ENCODE data around the gene GDNF. TPM values are rescaled to one million over a fixed set of nuclear protein-coding genes. Genes with fewer than 3 reads are reported as not detected.
A peak's percentile ranks its signal among the peaks of the same experiment; 100 is the strongest.

Gene GDNF
- total RNA-seq, 4 donors from 2014 or later = 0.81 to 6.4 (median 4.3) TPM

DNA sequence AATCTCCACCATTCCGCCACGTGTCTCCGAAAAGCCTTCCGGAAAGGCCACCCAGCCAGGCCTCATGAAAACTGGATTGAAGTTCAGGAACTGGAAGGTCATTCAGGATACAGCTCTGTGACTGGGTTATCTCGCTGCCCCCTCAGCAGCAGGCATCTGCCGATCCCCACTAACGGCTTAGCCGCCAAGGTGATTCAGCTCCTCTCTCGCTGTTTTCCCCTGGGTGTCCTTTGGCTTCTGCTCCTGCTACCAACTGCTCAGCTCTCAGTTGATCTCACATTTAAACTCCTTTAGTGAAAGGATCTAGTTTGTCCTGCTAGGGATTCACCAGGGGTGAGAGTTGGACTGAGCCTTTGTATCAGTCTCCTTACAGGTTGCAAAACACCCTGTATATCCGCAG, 2.2 kb upstream of the GDNF start:
- Histone ChIP-seq H3K4me3 (no peak overlapping the region), H3K27ac (no peak overlapping the region), H3K27me3 (peaks cover 28% of the 10 kb centered on the region), H3K9me3 (no peaks in the 10 kb centered on the region), H3K36me3 (no peaks in the 10 kb centered on the region), H3K4me1 (peaks cover 0 to 42% (median 5%) of the 10 kb centered on the region in 3 donors)
- ATAC-seq = no peak
- 92% methylated on average over 8 of the region's 10 CpGs; no CpG with 5 or more reads in 1 of the 2 donors for WGBS, 2 donors (ENCODE audit: low coverage in 1 of 2)
- no peak for TF ChIP-seq POLR2AphosphoS5 (IDR thresholded peaks at IDR 0.05)
- no peak for TF ChIP-seq CTCF (IDR thresholded peaks at IDR 0.05)
- TF ChIP-seq EP300 (IDR thresholded peaks at IDR 0.05) = no peak
- no peak for TF ChIP-seq POLR2A (IDR thresholded peaks at IDR 0.05)

DNA sequence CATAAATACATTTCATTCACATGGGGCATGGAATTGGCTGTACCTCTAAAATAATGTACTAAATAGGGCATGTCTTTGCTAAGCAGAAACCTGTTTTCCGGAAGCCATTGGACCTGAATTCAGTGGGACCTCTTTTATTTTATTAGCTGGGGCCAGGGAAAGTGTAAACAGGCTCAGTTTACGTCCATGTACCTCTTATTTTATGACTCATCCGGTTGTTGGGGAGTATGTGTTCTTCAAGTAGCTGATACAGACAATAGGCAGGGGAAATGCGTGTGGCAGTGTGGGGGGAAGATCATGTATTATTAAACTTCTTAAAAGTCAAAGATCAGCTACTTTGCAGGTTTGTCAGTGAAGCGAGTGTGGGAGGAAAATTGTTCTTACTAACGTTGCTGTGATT, 1.4 kb upstream of the GDNF start:
- H3K27me3 ChIP-seq = peaks cover 37% of the 10 kb centered on the region
- ATAC-seq = no peak
- no peak for TF ChIP-seq EP300 (IDR thresholded peaks at IDR 0.05)
- TF ChIP-seq CTCF (IDR thresholded peaks at IDR 0.05) = no peak
- no peak for TF ChIP-seq POLR2A (IDR thresholded peaks at IDR 0.05)
- TF ChIP-seq POLR2AphosphoS5 (IDR thresholded peaks at IDR 0.05) = no peak
- no peaks in the 10 kb centered on the region for H3K9me3 ChIP-seq
- 65 to 80% methylated on average over 5 to 6 of the region's 6 CpGs for WGBS, 2 donors (ENCODE audit: low coverage in 1 of 2)
- H3K27ac ChIP-seq = peak overlapping the region in 3 of 4 donors; percentile 87 to 96 (median 95)
- H3K36me3 ChIP-seq = no peaks in the 10 kb centered on the region
- peaks cover 0 to 50% (median 5%) of the 10 kb centered on the region in 3 donors for H3K4me1 ChIP-seq
- peak overlapping the region in 1 of 2 donors; percentile 77 for H3K4me3 ChIP-seq

DNA sequence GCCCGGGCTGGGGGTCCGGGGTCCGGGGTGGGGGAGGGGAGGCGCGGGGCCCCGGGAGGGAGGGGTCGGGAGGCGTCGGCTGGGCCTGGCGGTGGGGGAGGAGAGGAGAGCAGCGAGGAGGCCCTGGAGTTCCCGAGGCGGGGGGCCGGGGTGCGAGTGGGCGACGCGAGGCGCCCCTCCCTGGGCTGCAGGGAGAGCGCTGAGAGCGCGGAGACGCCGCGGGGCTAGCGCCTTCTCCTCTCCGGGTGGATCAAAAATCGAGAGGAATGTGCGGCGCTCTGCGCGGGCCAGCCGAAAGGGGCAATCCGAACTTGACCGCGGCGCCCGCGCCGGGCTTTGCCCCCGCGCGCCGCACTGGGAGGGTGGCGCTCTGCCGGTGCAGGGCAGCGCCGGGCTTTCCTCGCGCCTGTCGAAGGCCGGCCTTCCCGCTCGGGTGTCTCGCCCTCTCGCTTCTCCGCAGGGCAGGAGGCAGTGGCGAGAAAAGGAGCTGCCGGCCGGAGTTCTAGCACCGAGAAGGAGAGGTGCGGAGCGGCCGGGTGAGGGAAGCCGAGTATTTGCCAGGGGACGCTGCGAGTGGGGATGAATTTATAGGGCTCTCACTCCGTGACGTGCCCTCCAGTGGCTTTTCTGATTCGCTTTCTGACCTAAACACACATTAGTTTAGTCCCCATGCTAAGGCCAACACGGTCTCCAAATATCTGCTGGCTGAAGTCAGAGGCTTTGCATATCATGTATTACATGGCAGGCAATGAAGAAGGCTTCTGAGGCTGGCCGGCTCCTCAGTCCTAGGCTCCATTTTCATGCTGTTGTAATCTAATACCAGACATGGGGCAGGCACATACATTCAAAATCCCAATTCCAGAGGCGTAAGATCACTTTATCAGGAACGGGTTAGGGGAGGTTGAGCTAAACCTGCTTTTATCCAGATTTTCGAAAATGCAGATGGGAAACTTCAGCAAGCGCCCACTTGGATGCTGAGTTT, 503 bp upstream of the GDNF start:
- Histone ChIP-seq H3K9me3 (no peaks in the 10 kb centered on the region), H3K27ac (peak overlapping the region; percentile 72 to 96 (median 91)), H3K36me3 (no peaks in the 10 kb centered on the region), H3K27me3 (peaks cover 43% of the 10 kb centered on the region), H3K4me1 (peaks cover 0 to 59% (median 5%) of the 10 kb centered on the region in 3 donors), H3K4me3 (peak overlapping the region; percentile 52 to 77)
- peak; percentile 65 for ATAC-seq
- 21% methylated on average over 9 of the region's 76 CpGs; no CpG with 5 or more reads in 1 of the 2 donors for WGBS, 2 donors (ENCODE audit: low coverage in 1 of 2)
- TF ChIP-seq CTCF (IDR thresholded peaks at IDR 0.05) = peak in 3 of 4 experiments; percentile 36 to 58 (median 41)
- peak; percentile 73 to 76 for TF ChIP-seq POLR2A (IDR thresholded peaks at IDR 0.05)
- no peak for TF ChIP-seq EP300 (IDR thresholded peaks at IDR 0.05)
- peak; percentile 81 for TF ChIP-seq POLR2AphosphoS5 (IDR thresholded peaks at IDR 0.05)

- Histone ChIP-seq H3K9me3 (no peaks in the 10 kb centered on the region), H3K36me3 (no peaks in the 10 kb centered on the region), H3K27ac (peak overlapping the region; percentile 72 to 96 (median 91)), H3K4me3 (peak overlapping the region; percentile 52 to 77), H3K27me3 (peaks cover 43% of the 10 kb centered on the region), H3K4me1 (peaks cover 0 to 73% (median 9%) of the 10 kb centered on the region in 3 donors)
- no peak for TF ChIP-seq POLR2A (IDR thresholded peaks at IDR 0.05)
- no peak for TF ChIP-seq POLR2AphosphoS5 (IDR thresholded peaks at IDR 0.05)
- TF ChIP-seq CTCF (IDR thresholded peaks at IDR 0.05) = no peak
- no peak for TF ChIP-seq EP300 (IDR thresholded peaks at IDR 0.05)
- no peak for ATAC-seq
- WGBS, 2 donors (ENCODE audit: low coverage in 1 of 2) = 1 to 8% methylated on average over 15 of the region's 21 CpGs
Observed at GRCh38 chr5:37838933-37839341, 904 bp downstream of the GDNF start.
